Mesothelial cell of epicardium (in vitro differentiated cells): ENCODE data around the gene TCOF1. TPM values are rescaled to one million over a fixed set of nuclear protein-coding genes. Genes with fewer than 3 reads are reported as not detected.
A peak's percentile ranks its signal among the peaks of the same experiment; 100 is the strongest.

Experiments used
- DNase-seq, 2 experiments: peaks; one replicate each; pipeline ENCODE4 v3.0.0; 2021; ENCODE audit warnings: low spot score in 2 of 2; ENCODE audit not compliant: unreplicated experiment in 2 of 2
- H3K27ac Mint-ChIP-seq: 2 replicates; pipeline ENCODE4 v1.8.0; 2021; ENCODE audit warnings: mixed read lengths
- H3K27me3 Mint-ChIP-seq: 2 replicates; pipeline ENCODE4 v1.8.0; 2021; ENCODE audit warnings: low read depth, mixed read lengths
- H3K36me3 Mint-ChIP-seq: 2 replicates; pipeline ENCODE4 v1.8.0; 2021; ENCODE audit warnings: mixed read lengths
- H3K4me1 Mint-ChIP-seq: 2 replicates; pipeline ENCODE4 v1.8.0; 2021; ENCODE audit warnings: mixed read lengths
- H3K4me3 Mint-ChIP-seq: 2 replicates; pipeline ENCODE4 v1.8.0; 2021; ENCODE audit warnings: mild to moderate bottlenecking, moderate library complexity, mixed read lengths
- H3K9me3 Mint-ChIP-seq: 2 replicates; pipeline ENCODE4 v1.8.0; 2021; ENCODE audit warnings: mixed read lengths
- CTCF ChIP-seq: fragments of 200-600 bp; sonication (generic); IDR thresholded peaks from one replicate; pipeline ENCODE4 v1.5.0; 2021; ENCODE audit warnings: antibody characterized with exemption; ENCODE audit not compliant: unreplicated experiment
- total RNA-seq: library from RNA; stranded (reverse); gene quantifications from 3 replicates; pipeline ENCODE4 v1.2.1, GENCODE V29; 2021

TCOF1 gene
- total RNA-seq, 1 donor from 2014 or later = 58.8 TPM

GRCh38 chr5:150401076-150401375, 43.5 kb downstream of the TCOF1 start:
- H3K36me3 Mint-ChIP-seq = peaks cover 28% of the 10 kb centered on the region
- H3K27me3 Mint-ChIP-seq = no peaks in the 10 kb centered on the region
- no peak overlapping the region for H3K4me3 Mint-ChIP-seq
- H3K27ac Mint-ChIP-seq = no peak overlapping the region
- DNase-seq = no peak
- no peak for TF ChIP-seq CTCF
- H3K9me3 Mint-ChIP-seq = no peaks in the 10 kb centered on the region
- H3K4me1 Mint-ChIP-seq = no peaks in the 10 kb centered on the region

DNA sequence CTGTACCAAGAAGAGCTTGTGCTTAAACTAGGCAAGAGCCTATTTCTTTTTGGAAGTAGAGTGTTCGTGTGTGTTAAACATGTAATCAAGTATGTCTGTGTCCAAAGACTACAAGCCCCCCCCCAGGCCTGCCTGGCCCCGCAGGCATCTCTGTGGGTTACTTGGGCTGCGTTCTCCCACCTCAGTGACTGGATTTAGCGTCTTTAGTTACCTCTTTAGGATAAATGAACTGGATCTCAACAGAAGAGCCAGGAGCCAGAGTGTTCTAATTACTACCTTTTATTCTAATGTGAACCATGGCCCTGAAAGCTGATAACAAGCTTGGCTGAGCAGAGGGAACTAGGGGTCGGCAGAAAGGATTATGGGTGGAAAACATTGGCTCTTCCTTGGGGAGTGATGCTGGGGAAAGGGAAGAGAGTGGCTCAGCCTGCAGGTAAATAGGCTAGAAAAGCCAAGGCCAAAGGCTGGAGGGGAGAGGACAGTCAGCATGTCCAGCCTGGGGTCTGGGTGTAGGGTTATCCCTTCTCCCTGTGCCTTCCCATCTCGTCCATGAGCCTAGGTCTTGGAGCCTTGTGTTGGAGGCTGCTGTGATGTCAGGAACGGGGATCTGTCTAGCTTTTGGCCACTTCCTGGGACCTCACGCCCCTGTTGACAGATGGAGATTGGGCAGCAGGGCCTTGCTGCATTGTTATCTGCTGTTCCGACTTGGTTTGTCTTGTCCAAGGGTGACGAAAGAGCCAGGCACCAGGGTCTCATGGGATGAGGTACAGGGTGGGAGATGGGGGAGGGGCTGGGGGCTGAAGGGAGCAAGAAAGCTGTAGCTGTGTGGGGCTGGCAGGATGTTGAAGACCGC, 44.1 kb downstream of the TCOF1 start:
- Mint-ChIP-seq H3K4me1 (no peaks in the 10 kb centered on the region), H3K9me3 (no peaks in the 10 kb centered on the region), H3K36me3 (peaks cover 22% of the 10 kb centered on the region), H3K4me3 (no peak overlapping the region), H3K27ac (peak overlapping the region; percentile 40), H3K27me3 (no peaks in the 10 kb centered on the region)
- TF ChIP-seq CTCF = no peak
- DNase-seq = no peak

GRCh38 chr5:150402229-150402773, 44.8 kb downstream of the TCOF1 start:
- Mint-ChIP-seq H3K4me3 (no peak overlapping the region), H3K4me1 (no peaks in the 10 kb centered on the region), H3K36me3 (peaks cover 21% of the 10 kb centered on the region), H3K27ac (no peak overlapping the region), H3K9me3 (no peaks in the 10 kb centered on the region), H3K27me3 (no peaks in the 10 kb centered on the region)
- no peak for TF ChIP-seq CTCF
- DNase-seq = no peak

DNA sequence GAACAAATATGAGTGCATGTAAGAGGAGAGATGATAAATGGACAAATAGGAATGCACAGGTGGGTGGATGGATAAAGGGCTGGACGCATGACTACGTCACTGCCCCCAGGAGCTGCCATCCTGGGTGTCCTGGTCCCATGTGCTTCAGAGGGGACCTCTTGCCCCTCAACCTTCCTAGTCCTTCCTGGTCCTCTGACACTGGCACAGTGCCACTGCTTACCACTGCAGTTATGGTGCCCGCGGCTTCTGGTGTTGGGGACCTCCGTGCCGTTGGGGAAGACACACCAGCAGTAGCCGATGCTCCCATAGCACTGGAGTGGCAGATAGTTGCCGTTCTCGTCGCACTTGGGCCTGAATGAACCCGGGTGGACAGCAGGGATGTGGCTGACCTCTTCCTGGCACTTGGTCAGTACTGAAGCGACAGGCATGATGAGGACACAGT, 45.4 kb downstream of the TCOF1 start:
- Mint-ChIP-seq H3K27ac (no peak overlapping the region), H3K4me3 (no peak overlapping the region), H3K27me3 (no peaks in the 10 kb centered on the region), H3K36me3 (peaks cover 21% of the 10 kb centered on the region), H3K9me3 (no peaks in the 10 kb centered on the region), H3K4me1 (no peaks in the 10 kb centered on the region)
- TF ChIP-seq CTCF = no peak
- DNase-seq = no peak

- Mint-ChIP-seq H3K4me3 (no peak overlapping the region), H3K4me1 (no peaks in the 10 kb centered on the region), H3K27ac (no peak overlapping the region), H3K36me3 (peaks cover 14% of the 10 kb centered on the region), H3K27me3 (no peaks in the 10 kb centered on the region), H3K9me3 (no peaks in the 10 kb centered on the region)
- TF ChIP-seq CTCF = no peak
- no peak for DNase-seq
Measured at GRCh38 chr5:150404121-150404520, 46.6 kb downstream of the TCOF1 start.
